Natural killer cell (primary cell): ENCODE results near the gene CMIP. TPM values are rescaled to one million over a fixed set of nuclear protein-coding genes. Genes with fewer than 3 reads are reported as not detected.
A peak's percentile ranks its signal among the peaks of the same experiment; 100 is the strongest.

Experiments used
- ATAC-seq, 3 donors: fragments of 150-1000 bp in 2 of 3; fragments of 200-7000 bp in 1 of 3; cut with Tn5 transposase; 1 replicate in 1 of 3; 2 replicates in 2 of 3; pipeline ENCODE4 v1.10.0; 2021; ENCODE audit warnings: mild to moderate bottlenecking in 2 of 3, moderate library complexity in 2 of 3
- DNase-seq, 2 donors: peaks; one replicate each; pipeline versions ENCODE4 v3.0.0 to v3.0.0-alpha.2; 2013 to 2021; ENCODE audit warnings: mixed read lengths in 1 of 2
- H3K27ac ChIP-seq: one replicate; pipeline ENCODE4 v1.5.1; 2013; ENCODE audit warnings: mild to moderate bottlenecking, low read length
- H3K27me3 ChIP-seq: one replicate; pipeline ENCODE4 v1.6.1; 2013; ENCODE audit warnings: low read length; ENCODE audit not compliant: control insufficient read depth, insufficient read depth
- H3K36me3 ChIP-seq: one replicate; pipeline ENCODE4 v1.6.1; 2013; ENCODE audit warnings: low read length; ENCODE audit not compliant: control insufficient read depth, insufficient read depth
- H3K4me1 ChIP-seq: one replicate; pipeline ENCODE4 v1.6.1; 2013; ENCODE audit warnings: low read length; ENCODE audit not compliant: control insufficient read depth, insufficient read depth
- H3K4me3 ChIP-seq: one replicate; pipeline ENCODE4 v1.5.1; 2013; ENCODE audit warnings: low read length
- H3K9me3 ChIP-seq: one replicate; pipeline ENCODE4 v1.6.1; 2013; ENCODE audit warnings: low read length; ENCODE audit not compliant: control insufficient read depth, insufficient read depth
- H3K27ac Mint-ChIP-seq, 2 donors: one replicate each; pipeline ENCODE4 v1.8.0; 2022; ENCODE audit warnings: mild to moderate bottlenecking in 2 of 2, mixed read lengths in 2 of 2, moderate library complexity in 1 of 2
- H3K27me3 Mint-ChIP-seq, 2 donors: one replicate each; pipeline ENCODE4 v1.8.0; 2022; ENCODE audit warnings: low read depth in 2 of 2, mixed read lengths in 2 of 2
- H3K36me3 Mint-ChIP-seq: one replicate; pipeline ENCODE4 v1.8.0; 2022; ENCODE audit warnings: mixed read lengths
- H3K4me1 Mint-ChIP-seq, 2 donors: one replicate each; pipeline ENCODE4 v1.8.0; 2022; ENCODE audit warnings: mixed read lengths in 2 of 2
- H3K4me3 Mint-ChIP-seq: one replicate; pipeline ENCODE4 v1.8.0; 2022; ENCODE audit warnings: mild to moderate bottlenecking, moderate library complexity, mixed read lengths
- H3K9me3 Mint-ChIP-seq, 2 donors: one replicate each; pipeline ENCODE4 v1.8.0; 2022; ENCODE audit warnings: mixed read lengths in 2 of 2
- CTCF ChIP-seq: fragments of 200-600 bp; IDR thresholded peaks from one replicate; pipeline ENCODE4 v1.8.0; 2022; ENCODE audit warnings: antibody characterized with exemption
- WGBS: methylation state at CpG from one replicate; pipeline ENCODE4 v1.1.7; 2013; ENCODE audit warnings: missing lambda C conversion rate; ENCODE audit not compliant: insufficient coverage; 5-methylcytosine and 5-hydroxymethylcytosine counted together
- intact Hi-C: fragments of 100-400 bp; cut with micrococcal nuclease; formaldehyde crosslinking; loops from one replicate; pipeline ENCODE4 v1.14.2; 2022
- total RNA-seq, 4 donors: library from RNA; stranded (reverse); fragments of 120-200 nt in 1 of 4; gene quantifications; one replicate each; pipeline versions ENCODE4 v1.2.3 to v1.2.4, GENCODE V29; 2013 to 2022

CMIP gene
- total RNA-seq, 3 donors from 2014 or later (not counting 1 experiment from before 2014, with no cell fraction given): 88.2 to 115 (median 91.5) TPM

GRCh38 chr16:81470796-81471636 is 26.4 kb downstream of the CMIP start:
- Histone ChIP-seq H3K36me3 (peaks cover 5% of the 10 kb centered on the region), H3K27ac (peak overlapping the region; percentile 91), H3K4me1 (peaks cover 91% of the 10 kb centered on the region), H3K27me3 (no peaks in the 10 kb centered on the region), H3K9me3 (no peaks in the 10 kb centered on the region), H3K4me3 (no peak overlapping the region)
- Mint-ChIP-seq H3K27me3 (no peaks in the 10 kb centered on the region), H3K4me1 (peaks cover 70 to 87% of the 10 kb centered on the region in 2 donors), H3K4me3 (peak overlapping the region; percentile 88), H3K27ac (peak overlapping the region; percentile 95 to 97), H3K9me3 (no peaks in the 10 kb centered on the region), H3K36me3 (no peaks in the 10 kb centered on the region)
- ATAC-seq (no peak), DNase-seq (no peak)
- TF ChIP-seq CTCF: no peak
- WGBS: 89% methylated on average over 7 of the region's 9 CpGs
- intact Hi-C loops: loop anchor here (1.0 to 2.0 kb wide), 2 partner anchors 10 to 50 kb away; no protein-coding TSS in a partner anchor

GRCh38 chr16:81471882-81472281 is 27.3 kb downstream of the CMIP start:
- no peak for ATAC-seq
- Mint-ChIP-seq H3K27ac (peak overlapping the region; percentile 88 to 97), H3K9me3 (no peaks in the 10 kb centered on the region), H3K4me3 (peak overlapping the region; percentile 47), H3K4me1 (peaks cover 71 to 88% of the 10 kb centered on the region in 2 donors), H3K27me3 (no peaks in the 10 kb centered on the region), H3K36me3 (no peaks in the 10 kb centered on the region)
- TF ChIP-seq CTCF: no peak
- Histone ChIP-seq H3K9me3 (no peaks in the 10 kb centered on the region), H3K27me3 (no peaks in the 10 kb centered on the region), H3K4me3 (no peak overlapping the region), H3K4me1 (peaks cover 91% of the 10 kb centered on the region), H3K27ac (peak overlapping the region; percentile 27), H3K36me3 (peaks cover 5% of the 10 kb centered on the region)
- no peak for DNase-seq
- intact Hi-C loops: loop anchor here (2.0 kb wide), 1 partner anchor 49 kb away; no protein-coding TSS in a partner anchor
- 91% methylated on average over 8 of the region's 8 CpGs for WGBS

DNA sequence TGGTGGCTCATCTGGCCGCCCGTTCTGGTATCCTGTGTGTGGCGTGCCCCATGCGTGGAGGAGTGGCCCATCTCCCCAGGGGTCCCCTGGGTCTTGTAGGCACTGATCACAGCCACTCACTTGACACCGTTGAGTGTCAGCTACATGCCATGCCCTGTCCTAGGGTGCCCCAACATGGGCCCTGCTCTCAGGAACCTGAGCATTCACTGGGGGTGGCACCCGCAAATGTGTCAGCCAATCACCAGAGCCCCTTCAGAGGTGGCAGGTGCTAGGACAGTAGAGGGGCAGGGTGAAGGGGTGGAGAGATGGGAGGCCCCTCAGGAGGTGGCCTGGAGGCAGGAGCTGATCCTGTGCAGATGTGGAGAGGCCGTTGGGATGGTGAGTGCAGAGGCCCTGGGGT is 27.8 kb downstream of the CMIP start:
- no peak for DNase-seq
- peaks cover 5% of the 10 kb centered on the region for H3K36me3 ChIP-seq
- H3K9me3 ChIP-seq: no peaks in the 10 kb centered on the region
- no peaks in the 10 kb centered on the region for H3K27me3 Mint-ChIP-seq
- H3K4me1 ChIP-seq: peaks cover 92% of the 10 kb centered on the region
- no peaks in the 10 kb centered on the region for H3K27me3 ChIP-seq
- peak overlapping the region; percentile 88 to 97 for H3K27ac Mint-ChIP-seq
- H3K9me3 Mint-ChIP-seq: no peaks in the 10 kb centered on the region
- peak overlapping the region; percentile 38 for H3K27ac ChIP-seq
- WGBS: 93% methylated on average over 7 of the region's 7 CpGs
- intact Hi-C loops: no loop called here
- H3K4me1 Mint-ChIP-seq: peaks cover 77 to 93% of the 10 kb centered on the region in 2 donors
- TF ChIP-seq CTCF: no peak
- H3K4me3 Mint-ChIP-seq: no peak overlapping the region
- ATAC-seq: no peak
- no peak overlapping the region for H3K4me3 ChIP-seq
- no peaks in the 10 kb centered on the region for H3K36me3 Mint-ChIP-seq
